ENCODE results near the gene PGD. TPM values are rescaled to one million over a fixed set of nuclear protein-coding genes. Genes with fewer than 3 reads are reported as not detected.

PGD gene
- total RNA-seq, 1 donor from 2014 or later, result 152 TPM

- TF ChIP-seq, protein P1, sequence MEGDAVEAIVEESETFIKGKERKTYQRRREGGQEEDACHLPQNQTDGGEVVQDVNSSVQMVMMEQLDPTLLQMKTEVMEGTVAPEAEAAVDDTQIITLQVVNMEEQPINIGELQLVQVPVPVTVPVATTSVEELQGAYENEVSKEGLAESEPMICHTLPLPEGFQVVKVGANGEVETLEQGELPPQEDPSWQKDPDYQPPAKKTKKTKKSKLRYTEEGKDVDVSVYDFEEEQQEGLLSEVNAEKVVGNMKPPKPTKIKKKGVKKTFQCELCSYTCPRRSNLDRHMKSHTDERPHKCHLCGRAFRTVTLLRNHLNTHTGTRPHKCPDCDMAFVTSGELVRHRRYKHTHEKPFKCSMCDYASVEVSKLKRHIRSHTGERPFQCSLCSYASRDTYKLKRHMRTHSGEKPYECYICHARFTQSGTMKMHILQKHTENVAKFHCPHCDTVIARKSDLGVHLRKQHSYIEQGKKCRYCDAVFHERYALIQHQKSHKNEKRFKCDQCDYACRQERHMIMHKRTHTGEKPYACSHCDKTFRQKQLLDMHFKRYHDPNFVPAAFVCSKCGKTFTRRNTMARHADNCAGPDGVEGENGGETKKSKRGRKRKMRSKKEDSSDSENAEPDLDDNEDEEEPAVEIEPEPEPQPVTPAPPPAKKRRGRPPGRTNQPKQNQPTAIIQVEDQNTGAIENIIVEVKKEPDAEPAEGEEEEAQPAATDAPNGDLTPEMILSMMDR (IDR thresholded peaks at IDR 0.05), result no peak
- intact Hi-C loops (cut with DNase I), result loop anchor here (1.0 to 2.0 kb wide), 2 partner anchors 31 to 75 kb away; partner anchors contain the start of genes CENPS and PEX14
- Histone ChIP-seq H3K4me1 (peaks cover 0 to 17% of the 10 kb centered on the region in 2 donors), H3K27ac (peak overlapping the region; percentile 87 to 90), H3K9me3 (no peaks in the 10 kb centered on the region), H3K27me3 (no peaks in the 10 kb centered on the region), H3K4me3 (peak overlapping the region; percentile 84 to 97), H3K36me3 (peaks cover 21 to 25% of the 10 kb centered on the region in 2 donors)
- DNase-seq (ENCODE audit: low spot score in 2 of 2), result no peak
These were observed 629 bp downstream of the PGD start for GRCh38 chr1:10399444-10399941.

DNA sequence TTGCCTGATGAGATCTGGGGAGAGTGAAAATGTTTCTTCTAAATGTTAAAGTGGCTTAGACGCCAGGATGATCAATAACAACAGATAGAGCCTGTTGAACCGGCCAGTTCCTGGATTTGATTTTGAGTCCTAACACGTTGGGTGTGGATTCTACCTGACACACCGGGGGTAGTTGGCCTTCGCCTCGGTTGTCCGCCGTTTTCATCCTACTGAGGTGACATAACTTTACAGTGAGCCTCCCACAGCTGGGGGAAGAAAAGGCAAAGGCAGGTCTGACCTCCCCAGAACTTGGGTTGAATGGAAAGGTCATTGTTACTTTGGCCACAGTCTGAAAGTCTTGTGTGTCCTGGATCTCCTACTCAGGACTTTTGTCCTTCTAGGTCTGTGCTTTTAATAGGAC lies 1.1 kb downstream of the PGD start:
- H3K27me3 ChIP-seq, result no peaks in the 10 kb centered on the region
- TF ChIP-seq, protein P1 (IDR thresholded peaks at IDR 0.05), result no peak
- H3K36me3 ChIP-seq, result peaks cover 26 to 30% of the 10 kb centered on the region in 2 donors
- intact Hi-C loops (cut with DNase I), result no loop called here
- peak overlapping the region; percentile 84 to 97 for H3K4me3 ChIP-seq
- H3K4me1 ChIP-seq, result peaks cover 0 to 17% of the 10 kb centered on the region in 2 donors
- peak overlapping the region in 1 of 2 donors; percentile 2 for H3K27ac ChIP-seq
- no peaks in the 10 kb centered on the region for H3K9me3 ChIP-seq
- DNase-seq (ENCODE audit: low spot score in 2 of 2), result no peak

DNA sequence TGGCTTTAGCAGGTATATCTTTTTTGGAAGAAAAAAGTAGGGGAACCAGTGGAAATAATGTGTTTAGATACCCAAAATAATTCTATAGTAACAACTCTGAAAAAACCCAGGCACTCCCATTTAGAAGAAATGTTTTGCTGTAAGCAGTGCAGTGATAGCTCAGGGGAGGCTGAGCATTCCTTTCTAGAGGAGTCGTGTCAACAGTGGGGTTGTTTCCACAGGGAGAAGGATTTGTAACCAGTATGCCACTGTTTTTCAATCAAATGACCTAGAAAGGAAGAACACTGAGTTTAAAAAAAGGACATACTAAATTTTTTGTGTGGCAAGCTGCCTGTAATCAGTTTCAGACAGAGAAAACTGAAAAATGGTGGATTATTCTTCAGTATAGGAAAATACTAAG lies 2.4 kb downstream of the PGD start:
- Histone ChIP-seq H3K4me3 (no peak overlapping the region), H3K36me3 (peaks cover 38 to 43% of the 10 kb centered on the region in 2 donors), H3K4me1 (peaks cover 0 to 17% of the 10 kb centered on the region in 2 donors), H3K27me3 (no peaks in the 10 kb centered on the region), H3K27ac (no peak overlapping the region), H3K9me3 (no peaks in the 10 kb centered on the region)
- intact Hi-C loops (cut with DNase I), result no loop called here
- TF ChIP-seq, protein P1 (IDR thresholded peaks at IDR 0.05), result no peak
- DNase-seq (ENCODE audit: low spot score in 2 of 2), result no peak

- intact Hi-C loops (cut with DNase I), result no loop called here
These were observed 3.9 kb downstream of the PGD start for GRCh38 chr1:10402729-10403274.

GRCh38 chr1:10407201-10407600 lies 8.3 kb downstream of the PGD start:
- H3K36me3 ChIP-seq, result peaks cover 76 to 98% of the 10 kb centered on the region in 2 donors
- no peak overlapping the region for H3K27ac ChIP-seq
- intact Hi-C loops (cut with DNase I), result no loop called here
- TF ChIP-seq, protein P1 (IDR thresholded peaks at IDR 0.05), result no peak
- no peak overlapping the region for H3K4me3 ChIP-seq
- H3K4me1 ChIP-seq, result no peaks in the 10 kb centered on the region
- H3K9me3 ChIP-seq, result no peaks in the 10 kb centered on the region
- no peak for DNase-seq (ENCODE audit: low spot score in 2 of 2)
- H3K27me3 ChIP-seq, result no peaks in the 10 kb centered on the region

More at GRCh38 chr1:10402729-10403274, 3.9 kb downstream of the PGD start:
- H3K4me1 ChIP-seq, result peaks cover 0 to 17% of the 10 kb centered on the region in 2 donors
- DNase-seq (ENCODE audit: low spot score in 2 of 2), result no peak
- H3K27ac ChIP-seq, result no peak overlapping the region
- H3K27me3 ChIP-seq, result no peaks in the 10 kb centered on the region
- TF ChIP-seq, protein P1 (IDR thresholded peaks at IDR 0.05), result no peak
- H3K9me3 ChIP-seq, result no peaks in the 10 kb centered on the region
- H3K36me3 ChIP-seq, result peaks cover 47 to 57% of the 10 kb centered on the region in 2 donors
- H3K4me3 ChIP-seq, result no peak overlapping the region

Measured in ascending aorta (tissue), 2 donors.